GM19035 (cell line): Measurements from ENCODE around the gene KLF15.
"Not testable (repeated sequence)": the region's sequence is repeated elsewhere in the genome, so short reads cannot be mapped to it uniquely, and the experiment has no call there.

ENCODE experiments used
- ATAC-seq: cut with Tn5 transposase; IDR thresholded peaks from one replicate; pipeline ENCODE4 v1.9.1; 2021; ENCODE audit not compliant: unreplicated experiment

Gene KLF15

DNA sequence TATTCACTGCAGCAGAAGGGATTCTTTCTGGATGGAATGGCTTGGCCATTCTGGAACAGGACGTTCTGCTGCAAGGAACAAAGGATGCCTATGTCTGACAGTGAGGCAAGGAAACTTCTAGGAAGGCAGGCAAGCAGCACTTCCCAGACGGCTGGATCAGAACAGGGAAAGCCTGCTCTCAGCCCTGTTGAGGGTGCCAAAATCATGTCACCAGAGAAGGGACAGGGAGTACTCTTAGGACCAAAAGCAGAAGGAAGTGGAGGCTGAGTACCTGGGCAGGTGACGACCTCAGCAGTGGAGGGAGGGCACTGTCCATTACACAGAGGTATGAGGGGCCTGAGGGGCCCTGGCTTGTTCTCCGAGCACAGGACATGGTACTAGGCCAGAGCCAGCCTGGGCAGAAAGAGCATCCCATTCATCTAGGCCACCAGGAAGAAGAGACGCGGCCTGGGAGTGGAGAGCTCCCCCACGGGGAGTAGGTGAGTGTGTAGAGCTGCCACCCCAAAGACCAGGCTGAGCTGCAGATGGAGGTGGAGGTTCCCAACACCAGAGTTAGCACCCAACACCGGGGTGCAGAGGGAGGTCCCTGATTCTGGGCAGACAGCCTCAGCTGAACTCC, 9.6 kb downstream of the KLF15 start:
- no peak for ATAC-seq

DNA sequence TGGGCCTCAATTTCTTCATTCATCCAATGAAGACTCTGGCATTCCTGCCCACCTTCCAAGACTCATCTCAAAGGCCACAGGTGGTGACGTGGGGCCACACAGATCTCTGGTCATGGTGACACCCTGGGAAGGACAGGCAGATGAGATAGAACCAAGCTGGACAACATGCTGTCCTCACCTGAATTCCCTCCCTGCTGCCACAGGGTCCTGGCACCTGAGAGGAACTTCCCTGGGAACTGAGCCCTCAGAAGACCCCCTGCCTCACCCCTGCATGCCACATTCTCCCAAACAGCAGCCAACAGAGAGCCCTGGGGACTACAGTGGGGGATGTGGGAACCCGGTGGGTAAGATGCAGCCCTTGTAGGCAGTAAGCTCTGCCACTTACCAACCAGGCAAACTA, 10.7 kb downstream of the KLF15 start:
- ATAC-seq = no peak

DNA sequence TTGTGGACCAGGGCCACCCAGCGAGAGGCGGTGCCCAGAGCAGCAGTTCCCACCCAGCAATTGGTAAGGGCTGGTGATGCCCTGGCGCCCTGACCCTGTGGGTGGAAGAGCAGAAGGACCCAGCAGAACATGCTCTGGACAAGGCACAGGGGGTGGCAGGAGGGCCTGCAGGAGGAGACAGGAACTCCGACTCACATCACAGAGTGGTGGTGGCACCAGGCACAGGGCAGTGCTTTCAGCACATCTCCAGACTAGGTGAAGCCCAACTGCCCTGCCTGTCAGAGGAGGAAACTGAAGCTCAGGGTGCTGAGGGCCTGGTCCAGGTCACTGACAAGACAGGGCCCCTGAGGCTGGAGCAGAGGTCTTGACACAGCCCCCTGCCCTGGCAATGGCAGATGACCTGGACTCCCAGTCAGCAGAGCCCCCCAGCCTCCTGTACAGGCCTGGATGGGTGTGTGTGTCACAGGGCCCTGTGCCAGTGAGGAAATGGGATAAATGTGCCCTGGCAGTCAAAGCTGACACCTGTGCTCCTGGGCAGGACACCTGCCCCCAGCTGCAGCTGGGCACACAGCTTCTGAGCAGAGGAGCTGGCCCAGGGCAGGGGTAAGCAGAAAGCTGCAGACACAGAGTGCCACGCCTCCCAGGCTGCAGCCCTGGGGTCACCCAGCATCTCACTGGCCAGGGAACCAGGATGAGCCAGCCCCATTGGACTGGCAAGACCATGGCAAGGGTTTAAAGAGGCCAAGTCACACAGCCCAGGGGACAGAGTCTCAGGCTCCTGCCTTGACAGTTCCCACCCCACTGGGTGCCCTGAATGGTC, 11.4 kb downstream of the KLF15 start:
- no peak for ATAC-seq

DNA sequence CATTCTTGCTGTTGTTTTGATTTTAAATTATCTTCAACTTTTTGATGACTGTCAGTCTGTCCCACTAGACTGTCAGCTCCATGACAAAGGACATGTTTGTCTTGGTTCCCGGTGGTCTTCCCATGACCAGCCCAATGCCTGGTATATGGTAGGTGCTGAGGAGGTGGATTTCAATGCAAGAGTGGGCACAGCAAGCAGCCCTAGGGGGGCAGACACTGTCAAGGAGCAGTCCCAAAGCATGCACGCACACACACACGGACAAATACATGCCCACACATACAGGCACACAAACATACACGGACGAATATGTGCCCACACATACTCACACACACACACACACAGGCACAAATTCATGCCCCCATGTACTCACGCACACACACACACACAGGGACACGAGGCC, 12.0 kb downstream of the KLF15 start:
- no peak for ATAC-seq

DNA sequence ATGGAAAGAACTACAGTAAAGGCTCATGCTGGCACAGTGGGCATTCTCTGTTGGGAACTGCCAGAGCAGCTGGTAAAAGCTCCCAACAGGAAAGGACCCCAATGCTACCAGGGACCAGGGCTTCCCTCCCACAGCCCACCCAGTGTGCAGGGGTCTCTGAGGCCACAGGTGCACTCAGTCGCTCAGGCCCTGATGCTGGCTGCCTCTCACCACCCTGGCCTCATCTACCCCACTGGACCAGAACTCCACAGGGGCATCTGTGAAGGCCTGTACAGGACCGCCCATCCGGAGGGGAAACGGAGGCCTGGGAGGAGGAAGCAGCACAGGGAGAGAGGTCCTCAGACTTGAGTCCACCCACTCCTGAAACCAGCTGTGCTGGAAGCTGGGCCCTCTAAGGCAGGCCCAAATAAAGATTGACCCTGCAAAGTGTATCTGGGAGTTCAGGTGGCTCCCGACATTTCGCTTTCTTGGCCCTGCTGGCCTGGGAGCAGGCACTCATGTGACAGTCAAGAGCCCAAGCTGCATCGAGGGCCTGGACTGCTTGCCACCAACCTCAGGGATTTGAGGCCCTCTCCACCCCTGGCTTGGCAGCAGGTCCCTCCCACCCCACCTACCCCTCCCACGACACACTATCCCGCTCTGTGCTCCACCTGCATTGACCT, 12.7 kb downstream of the KLF15 start:
- no peak for ATAC-seq

DNA sequence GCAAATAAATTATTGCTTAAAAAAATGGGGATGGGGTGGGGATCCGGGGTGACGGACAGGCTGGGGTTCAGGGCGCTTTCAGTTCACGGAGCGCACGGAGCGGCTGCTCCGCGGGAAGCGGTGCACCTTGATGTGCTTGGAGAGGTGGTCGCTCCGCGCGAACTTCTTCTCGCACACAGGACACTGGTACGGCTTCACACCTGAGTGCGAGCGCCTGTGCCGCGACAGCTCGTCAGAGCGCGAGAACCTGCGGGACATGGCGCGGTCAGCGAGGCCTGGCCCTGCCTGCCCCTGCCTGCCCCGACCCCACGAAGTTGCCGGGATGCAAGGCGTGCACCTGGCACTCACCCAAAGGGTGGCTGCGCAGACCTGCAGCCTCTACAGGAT, 13.6 kb downstream of the KLF15 start:
- no peak for ATAC-seq

DNA sequence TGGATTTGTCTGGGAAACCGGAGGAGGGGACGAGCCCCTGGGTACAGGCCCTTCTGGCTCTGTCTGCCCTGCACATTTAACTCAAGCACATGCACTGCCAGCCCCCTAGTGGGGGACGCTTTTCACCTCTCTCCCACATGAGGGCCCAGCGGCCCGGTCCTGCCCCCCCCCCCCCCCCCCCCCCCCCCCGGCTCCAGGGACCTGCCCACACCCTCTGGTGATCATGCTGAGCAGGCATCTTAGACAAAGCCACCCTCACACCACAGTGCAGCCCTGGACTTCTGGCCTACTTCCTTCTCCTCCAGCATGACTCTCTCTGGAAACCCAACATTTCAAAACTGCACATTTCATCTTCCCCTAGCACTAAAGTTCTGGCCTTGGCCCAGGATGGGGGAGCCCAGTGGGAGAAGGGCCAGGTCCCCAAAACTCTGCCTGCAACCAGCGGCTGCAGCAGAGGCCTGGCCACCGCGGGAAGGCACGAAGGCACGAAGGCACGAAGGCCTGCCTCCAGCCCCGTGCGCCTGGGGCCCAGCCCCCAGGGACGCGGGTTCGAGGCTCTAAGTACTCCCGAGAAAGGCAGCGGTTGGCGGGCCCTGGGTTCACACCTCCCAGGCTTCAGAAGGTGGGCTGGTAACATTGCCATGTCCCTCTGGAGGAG, 14.1 kb downstream of the KLF15 start:
- ATAC-seq = no peak

DNA sequence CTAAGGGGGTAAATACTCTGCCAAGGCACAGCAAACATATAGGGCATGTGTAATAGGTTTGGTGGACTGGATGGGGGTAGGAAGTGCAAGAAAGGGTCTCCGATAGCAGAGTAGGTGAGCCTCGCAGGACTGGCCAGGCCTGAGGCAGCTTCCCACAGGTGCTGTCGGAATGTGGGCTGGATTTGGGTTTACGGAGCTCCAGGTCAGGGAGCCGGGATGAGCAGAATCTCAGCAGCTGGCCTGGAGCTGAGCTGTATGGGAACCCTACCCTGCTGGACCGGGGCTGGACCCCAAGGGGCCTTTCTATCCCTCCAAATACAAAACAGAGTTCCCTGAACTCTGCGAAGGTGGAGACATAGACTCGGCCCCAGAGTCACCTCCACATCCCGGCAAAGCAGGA, 15.0 kb downstream of the KLF15 start:
- no peak for ATAC-seq

DNA sequence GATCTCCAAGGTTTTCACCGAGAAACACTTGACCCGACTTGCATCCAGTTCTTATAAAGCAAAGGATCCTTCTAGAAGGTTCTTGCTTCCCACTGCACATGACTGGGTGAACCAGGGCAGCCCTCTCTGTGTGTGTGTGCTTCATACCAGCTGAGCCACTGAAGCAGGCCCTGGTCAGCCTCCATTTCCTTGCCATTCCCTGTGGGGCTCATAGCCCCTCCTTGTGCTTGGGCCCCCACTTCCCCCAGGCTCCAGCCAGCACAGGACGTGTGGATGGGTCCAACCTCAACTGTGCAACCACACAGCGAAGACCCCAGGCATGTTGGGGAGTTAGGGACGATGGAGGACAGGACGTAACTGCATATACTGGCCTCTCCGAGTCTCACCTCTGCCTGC, 15.5 kb downstream of the KLF15 start:
- no peak for ATAC-seq

DNA sequence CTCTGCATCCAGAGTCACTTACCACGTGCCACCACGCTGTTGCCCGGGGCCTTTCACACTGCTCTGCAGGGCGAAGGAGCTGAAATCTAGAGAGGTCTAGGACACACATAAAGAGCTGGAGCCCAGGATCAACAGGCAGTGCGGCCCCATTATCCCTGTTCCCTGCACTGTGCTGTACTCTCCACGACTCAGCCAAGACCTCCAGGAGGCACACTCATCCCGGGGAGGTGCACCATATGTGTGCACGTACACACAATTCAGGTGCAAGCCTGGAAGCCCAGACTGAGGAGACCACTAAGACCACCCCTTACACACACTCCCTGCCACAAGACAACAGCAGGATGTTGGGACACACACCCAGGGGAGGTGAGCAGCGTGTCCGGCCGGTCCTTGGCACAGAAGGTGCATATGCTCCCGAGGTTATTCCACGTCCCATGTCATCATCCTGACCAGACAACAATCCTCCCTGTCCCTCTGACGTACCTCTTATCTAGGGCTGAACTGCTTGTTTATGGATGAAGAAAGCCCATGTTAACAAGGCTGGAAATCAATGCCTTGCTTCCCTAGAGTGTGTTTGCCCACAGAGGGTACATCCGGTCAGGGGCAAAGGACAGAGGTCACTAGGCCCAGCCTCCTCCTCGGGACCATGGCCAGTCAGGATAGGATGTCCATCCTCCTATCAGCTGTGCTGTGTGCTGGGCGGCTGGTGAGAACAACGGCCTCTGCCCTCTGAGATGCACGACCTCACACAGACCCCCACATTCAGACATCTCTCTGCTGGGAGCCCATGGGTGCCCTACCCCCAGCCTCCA, 16.1 kb downstream of the KLF15 start:
- no peak for ATAC-seq

DNA sequence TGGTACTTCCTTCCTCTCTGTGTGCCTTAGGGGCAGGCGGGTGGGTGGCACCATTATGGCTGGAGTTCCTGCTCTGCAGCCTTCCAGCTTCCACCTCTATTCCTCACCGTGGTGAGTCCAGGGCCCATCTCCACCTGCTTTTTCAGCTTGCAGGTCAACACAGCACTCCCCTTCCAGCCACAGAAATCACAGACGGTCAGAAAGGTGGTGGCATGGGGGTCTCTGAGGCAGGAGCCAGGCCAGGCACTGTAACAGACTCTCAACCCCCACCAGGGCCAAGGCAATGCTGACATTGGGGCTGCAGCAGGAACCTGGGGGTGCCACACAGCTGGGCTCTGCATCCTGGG, 16.6 kb downstream of the KLF15 start:
- ATAC-seq = no peak

DNA sequence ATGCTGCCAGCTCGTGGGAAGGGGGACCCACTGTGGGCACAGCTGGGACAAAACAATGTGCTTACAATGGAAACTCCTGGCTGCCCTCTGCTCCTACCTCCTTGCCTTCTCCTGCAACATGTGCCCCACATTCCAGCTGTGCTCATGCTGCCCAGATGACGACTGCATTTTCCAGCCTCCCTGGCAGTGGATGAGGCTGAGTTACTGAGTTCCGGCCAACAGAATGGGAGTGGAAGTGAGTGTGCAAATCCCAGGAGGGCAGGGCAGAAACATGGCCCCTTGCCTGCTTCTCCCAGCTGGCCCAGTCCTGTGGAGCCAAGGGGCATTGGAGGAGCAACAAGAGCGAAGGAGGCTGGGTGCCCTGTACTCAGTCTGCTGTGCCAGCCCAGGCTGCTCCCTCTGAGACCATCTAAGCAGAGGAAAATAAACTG, 17.1 kb downstream of the KLF15 start:
- ATAC-seq = no peak

DNA sequence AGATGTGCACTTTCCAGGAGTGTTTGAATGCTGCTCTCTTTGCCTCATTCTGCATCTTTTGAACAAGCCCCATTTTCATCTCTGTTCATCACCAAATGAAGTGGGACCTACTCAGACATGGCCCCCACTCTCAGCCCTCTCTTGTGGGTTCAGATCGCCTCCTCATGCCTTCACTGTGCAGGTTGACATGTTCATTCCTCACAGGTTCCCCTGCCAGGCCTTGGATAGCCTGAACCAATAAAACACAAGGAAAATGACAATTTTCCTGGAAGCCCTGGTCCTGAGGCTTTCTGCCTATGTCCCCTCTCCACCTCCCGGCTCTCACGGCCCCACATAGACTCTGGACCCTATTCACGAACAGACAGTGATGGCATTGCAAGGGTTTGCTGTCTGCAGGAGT, 17.7 kb downstream of the KLF15 start:
- ATAC-seq = no peak

DNA sequence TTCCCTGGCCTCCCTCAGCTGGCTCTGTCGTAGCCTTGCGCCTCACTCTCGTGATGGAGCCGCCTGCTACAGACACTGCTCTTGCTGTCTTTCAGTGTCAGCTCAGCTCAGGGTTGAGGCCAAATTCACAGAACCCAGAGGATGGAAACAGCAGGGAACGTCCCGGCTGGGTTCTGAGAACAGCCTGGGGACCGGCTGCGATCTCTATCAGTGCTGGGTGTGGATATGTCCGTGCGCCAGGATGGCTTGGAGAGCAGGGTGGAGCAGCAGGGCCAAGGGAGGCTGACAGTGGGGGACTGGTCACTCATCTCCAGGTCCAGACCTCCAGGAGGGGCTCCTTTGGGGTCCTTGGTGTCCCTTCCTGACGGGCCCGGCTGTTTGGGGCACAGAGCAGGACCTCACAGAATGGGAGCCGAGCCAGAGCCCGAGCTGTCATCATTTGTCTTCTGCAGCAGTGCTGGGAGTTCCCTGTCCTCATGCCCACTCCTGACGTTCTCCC, 18.4 kb downstream of the KLF15 start:
- ATAC-seq = no peak

DNA sequence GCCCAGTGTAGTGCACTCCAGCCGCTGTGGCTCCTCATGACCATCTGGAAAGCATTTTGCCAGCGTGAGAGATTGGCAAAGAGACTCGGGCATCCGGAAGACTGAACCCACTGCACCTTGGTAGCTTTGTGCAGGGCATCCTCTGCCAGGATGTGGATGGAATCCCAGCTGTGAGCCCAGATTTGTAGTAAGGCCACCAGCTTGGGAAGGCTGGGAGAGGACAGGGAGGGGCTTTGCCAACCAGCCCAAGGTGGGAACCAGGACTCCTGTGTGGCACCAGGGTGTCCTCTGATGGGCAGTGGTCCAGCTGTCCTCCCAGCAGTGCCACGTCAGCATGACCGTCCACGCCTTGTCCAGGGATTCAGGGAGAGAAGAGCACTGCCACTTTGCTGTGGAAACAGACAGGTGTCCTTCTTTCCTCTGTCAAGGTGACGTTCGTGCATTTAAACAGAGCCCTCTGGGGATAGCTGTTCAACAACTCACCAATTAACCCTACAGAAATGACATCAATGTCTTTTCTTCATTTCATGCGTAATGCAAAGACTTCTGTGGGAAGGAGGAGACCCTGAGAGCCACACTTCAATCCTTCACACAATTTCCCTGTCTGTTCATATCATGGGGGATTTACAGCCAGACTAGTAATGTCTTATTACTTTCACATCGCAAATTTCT, 19.1 kb downstream of the KLF15 start:
- ATAC-seq = no peak

DNA sequence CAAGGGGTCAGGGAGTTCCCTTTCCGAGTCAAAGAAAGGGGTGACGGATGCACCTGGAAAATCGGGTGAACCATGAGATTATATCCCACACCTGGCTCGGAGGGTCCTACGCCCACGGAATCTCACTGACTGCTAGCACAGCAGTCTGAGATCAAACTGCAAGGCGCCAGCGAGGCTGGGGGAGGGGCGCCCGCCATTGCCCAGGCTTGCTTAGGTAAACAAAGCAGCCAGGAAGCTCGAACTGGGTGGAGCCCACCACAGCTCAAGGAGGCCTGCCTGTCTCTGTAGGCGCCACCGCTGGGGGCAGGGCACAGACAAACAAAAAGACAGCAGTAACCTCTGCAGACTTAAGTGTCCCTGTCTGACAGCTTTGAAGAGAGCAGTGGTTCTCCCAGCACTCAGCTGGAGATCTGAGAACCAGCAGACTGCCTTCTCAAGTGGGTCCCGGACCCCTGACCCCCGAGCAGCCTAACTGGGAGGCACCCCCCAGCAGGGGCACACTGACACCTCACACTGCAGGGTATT, 25.3 kb downstream of the KLF15 start:
- ATAC-seq = not testable (repeated sequence)

DNA sequence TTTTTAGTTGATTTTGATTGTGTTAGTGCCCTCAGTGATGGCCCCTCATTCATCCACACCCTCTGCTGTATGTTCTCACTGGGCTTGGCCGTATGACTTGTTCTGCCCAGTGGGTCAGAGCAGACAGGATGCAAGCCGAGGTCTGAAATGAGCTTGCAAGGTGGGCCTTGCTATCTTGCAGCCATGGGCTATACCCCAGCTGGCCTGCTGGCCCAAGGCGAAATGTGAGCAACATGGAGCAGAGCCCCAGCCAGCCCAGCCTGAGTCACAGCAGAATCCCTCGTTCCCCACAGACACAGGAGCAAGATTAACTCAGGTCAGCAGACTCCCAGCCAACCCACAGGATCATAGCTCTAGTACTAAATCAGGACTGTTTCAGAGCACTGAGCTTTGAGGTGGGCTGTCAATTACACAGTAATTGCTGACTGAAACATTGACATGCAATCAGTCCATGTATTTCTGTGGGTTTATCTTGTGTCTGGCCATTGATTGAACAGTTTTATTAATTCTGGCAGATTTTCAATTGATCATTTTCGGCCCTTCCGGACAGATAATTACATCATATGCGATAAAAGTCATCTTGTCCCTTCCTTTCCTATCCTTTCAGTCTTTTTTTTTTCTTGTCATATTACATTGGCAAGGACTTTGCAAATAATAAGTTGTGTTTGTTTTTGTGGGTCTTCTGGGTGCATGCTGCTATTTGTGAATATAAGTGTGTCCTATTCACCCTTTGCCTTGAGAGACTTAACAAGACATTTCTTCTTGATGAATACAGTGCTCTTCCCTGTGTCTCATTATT, 27.1 kb downstream of the KLF15 start:
- ATAC-seq = no peak

DNA sequence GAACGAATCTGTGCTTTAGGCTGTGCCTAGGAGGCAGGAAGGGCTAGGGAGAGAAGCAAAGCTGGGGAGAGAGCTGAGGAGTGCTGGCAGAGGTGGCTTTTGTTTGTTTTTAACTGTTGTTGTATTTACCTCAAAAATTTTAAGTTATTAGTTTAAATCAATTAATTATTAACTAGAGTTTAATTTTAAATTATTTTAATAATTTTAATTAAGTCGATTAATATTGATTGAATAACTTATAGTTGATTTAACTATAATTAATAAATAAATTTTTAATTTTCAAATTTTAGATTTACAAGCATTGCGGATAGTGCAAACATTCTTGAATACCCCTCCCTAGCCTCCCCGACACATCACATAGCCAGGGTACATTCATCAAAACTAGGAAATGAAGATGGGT, 30.6 kb downstream of the KLF15 start:
- ATAC-seq = no peak
